Natural killer cell (primary cell): ENCODE results near the gene HPSE2. TPM values are rescaled to one million over a fixed set of nuclear protein-coding genes. Genes with fewer than 3 reads are reported as not detected.

Experiments
- ATAC-seq, 3 donors: fragments of 150-1000 bp in 2 of 3; fragments of 200-7000 bp in 1 of 3; cut with Tn5 transposase; 1 replicate in 1 of 3; 2 replicates in 2 of 3; pipeline ENCODE4 v1.10.0; 2021; ENCODE audit warnings: mild to moderate bottlenecking in 2 of 3, moderate library complexity in 2 of 3
- DNase-seq, 2 donors: peaks; one replicate each; pipeline versions ENCODE4 v3.0.0 to v3.0.0-alpha.2; 2013 to 2021; ENCODE audit warnings: mixed read lengths in 1 of 2
- H3K27ac ChIP-seq: one replicate; pipeline ENCODE4 v1.5.1; 2013; ENCODE audit warnings: mild to moderate bottlenecking, low read length
- H3K27me3 ChIP-seq: one replicate; pipeline ENCODE4 v1.6.1; 2013; ENCODE audit warnings: low read length; ENCODE audit not compliant: control insufficient read depth, insufficient read depth
- H3K36me3 ChIP-seq: one replicate; pipeline ENCODE4 v1.6.1; 2013; ENCODE audit warnings: low read length; ENCODE audit not compliant: control insufficient read depth, insufficient read depth
- H3K4me1 ChIP-seq: one replicate; pipeline ENCODE4 v1.6.1; 2013; ENCODE audit warnings: low read length; ENCODE audit not compliant: control insufficient read depth, insufficient read depth
- H3K4me3 ChIP-seq: one replicate; pipeline ENCODE4 v1.5.1; 2013; ENCODE audit warnings: low read length
- H3K9me3 ChIP-seq: one replicate; pipeline ENCODE4 v1.6.1; 2013; ENCODE audit warnings: low read length; ENCODE audit not compliant: control insufficient read depth, insufficient read depth
- H3K27ac Mint-ChIP-seq, 2 donors: one replicate each; pipeline ENCODE4 v1.8.0; 2022; ENCODE audit warnings: mild to moderate bottlenecking in 2 of 2, mixed read lengths in 2 of 2, moderate library complexity in 1 of 2
- H3K27me3 Mint-ChIP-seq, 2 donors: one replicate each; pipeline ENCODE4 v1.8.0; 2022; ENCODE audit warnings: low read depth in 2 of 2, mixed read lengths in 2 of 2
- H3K36me3 Mint-ChIP-seq: one replicate; pipeline ENCODE4 v1.8.0; 2022; ENCODE audit warnings: mixed read lengths
- H3K4me1 Mint-ChIP-seq, 2 donors: one replicate each; pipeline ENCODE4 v1.8.0; 2022; ENCODE audit warnings: mixed read lengths in 2 of 2
- H3K4me3 Mint-ChIP-seq: one replicate; pipeline ENCODE4 v1.8.0; 2022; ENCODE audit warnings: mild to moderate bottlenecking, moderate library complexity, mixed read lengths
- H3K9me3 Mint-ChIP-seq, 2 donors: one replicate each; pipeline ENCODE4 v1.8.0; 2022; ENCODE audit warnings: mixed read lengths in 2 of 2
- CTCF ChIP-seq: fragments of 200-600 bp; IDR thresholded peaks from one replicate; pipeline ENCODE4 v1.8.0; 2022; ENCODE audit warnings: antibody characterized with exemption
- WGBS: methylation state at CpG from one replicate; pipeline ENCODE4 v1.1.7; 2013; ENCODE audit warnings: missing lambda C conversion rate; ENCODE audit not compliant: insufficient coverage; 5-methylcytosine and 5-hydroxymethylcytosine counted together
- intact Hi-C: fragments of 100-400 bp; cut with micrococcal nuclease; formaldehyde crosslinking; loops from one replicate; pipeline ENCODE4 v1.14.2; 2022
- total RNA-seq, 4 donors: library from RNA; stranded (reverse); fragments of 120-200 nt in 1 of 4; gene quantifications; one replicate each; pipeline versions ENCODE4 v1.2.3 to v1.2.4, GENCODE V29; 2013 to 2022

The HPSE2 gene
- total RNA-seq, 3 donors from 2014 or later (not counting 1 experiment from before 2014, with no cell fraction given), result not detected

GRCh38 chr10:98675902-98676301, 559.8 kb downstream of the HPSE2 start:
- no peaks in the 10 kb centered on the region for H3K4me1 ChIP-seq
- 73% methylated on average over 4 of the region's 4 CpGs for WGBS
- peaks cover 6 to 19% of the 10 kb centered on the region in 2 donors for H3K27me3 Mint-ChIP-seq
- TF ChIP-seq CTCF, result no peak
- H3K36me3 Mint-ChIP-seq, result no peaks in the 10 kb centered on the region
- no peaks in the 10 kb centered on the region for H3K27me3 ChIP-seq
- no peaks in the 10 kb centered on the region for H3K4me1 Mint-ChIP-seq
- no peaks in the 10 kb centered on the region for H3K9me3 Mint-ChIP-seq
- H3K36me3 ChIP-seq, result no peaks in the 10 kb centered on the region
- no peak overlapping the region for H3K27ac Mint-ChIP-seq
- H3K4me3 Mint-ChIP-seq, result no peak overlapping the region
- no peak overlapping the region for H3K4me3 ChIP-seq
- ATAC-seq, result no peak
- intact Hi-C loops, result no loop called here
- no peaks in the 10 kb centered on the region for H3K9me3 ChIP-seq
- DNase-seq, result no peak
- H3K27ac ChIP-seq, result no peak overlapping the region

DNA sequence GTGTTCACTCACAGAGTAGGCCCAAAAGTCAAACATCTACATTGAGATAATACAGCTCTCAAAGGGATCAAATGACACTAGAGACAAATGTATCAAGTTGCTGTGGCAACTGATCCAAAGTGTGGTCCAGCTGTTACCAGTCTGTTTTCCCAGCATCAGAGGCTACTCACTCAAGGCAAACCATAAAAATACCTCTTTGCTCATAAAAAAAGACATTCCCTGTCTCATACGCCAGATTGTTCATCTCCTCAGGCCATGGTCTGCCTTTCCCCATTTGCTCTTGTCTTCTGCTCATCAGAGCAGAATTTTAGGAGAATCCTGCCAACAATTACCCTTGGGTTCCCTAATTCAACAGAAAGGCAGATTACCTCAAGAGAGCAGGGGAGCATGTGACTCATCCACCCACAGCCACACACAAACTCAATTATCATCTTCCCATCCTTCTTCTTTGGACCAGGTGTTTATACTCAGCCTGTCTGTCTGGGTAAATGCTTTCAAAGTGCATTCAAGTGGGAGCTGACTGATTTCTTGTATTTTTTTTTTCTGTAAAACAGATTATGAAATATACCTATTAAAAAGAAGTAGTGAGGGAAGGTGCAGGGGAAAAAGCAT, 562.4 kb downstream of the HPSE2 start:
- H3K4me1 Mint-ChIP-seq, result no peaks in the 10 kb centered on the region
- H3K27me3 Mint-ChIP-seq, result peaks cover 6 to 19% of the 10 kb centered on the region in 2 donors
- H3K9me3 Mint-ChIP-seq, result no peaks in the 10 kb centered on the region
- intact Hi-C loops, result no loop called here
- Histone ChIP-seq H3K4me1 (no peaks in the 10 kb centered on the region), H3K4me3 (no peak overlapping the region), H3K27ac (no peak overlapping the region), H3K36me3 (no peaks in the 10 kb centered on the region), H3K27me3 (no peaks in the 10 kb centered on the region), H3K9me3 (no peaks in the 10 kb centered on the region)
- no peaks in the 10 kb centered on the region for H3K36me3 Mint-ChIP-seq
- no peak overlapping the region for H3K27ac Mint-ChIP-seq
- no peak overlapping the region for H3K4me3 Mint-ChIP-seq
- WGBS, result 94% methylated on average over 1 of the region's 1 CpG
- no peak for DNase-seq
- TF ChIP-seq CTCF, result no peak
- ATAC-seq, result no peak

GRCh38 chr10:98667081-98667480, 568.6 kb downstream of the HPSE2 start:
- no peaks in the 10 kb centered on the region for H3K36me3 ChIP-seq
- no peaks in the 10 kb centered on the region for H3K9me3 ChIP-seq
- no peak for DNase-seq
- Mint-ChIP-seq H3K36me3 (no peaks in the 10 kb centered on the region), H3K27me3 (peaks cover 10 to 36% of the 10 kb centered on the region in 2 donors), H3K27ac (no peak overlapping the region), H3K4me1 (no peaks in the 10 kb centered on the region), H3K4me3 (no peak overlapping the region), H3K9me3 (no peaks in the 10 kb centered on the region)
- WGBS, result 88% methylated on average over 1 of the region's 1 CpG
- H3K27ac ChIP-seq, result no peak overlapping the region
- intact Hi-C loops, result no loop called here
- no peak overlapping the region for H3K4me3 ChIP-seq
- no peaks in the 10 kb centered on the region for H3K4me1 ChIP-seq
- ATAC-seq, result no peak
- H3K27me3 ChIP-seq, result peaks cover 4% of the 10 kb centered on the region
- no peak for TF ChIP-seq CTCF

GRCh38 chr10:98666276-98666675, 569.4 kb downstream of the HPSE2 start:
- ATAC-seq (no peak), DNase-seq (no peak)
- peaks cover 10 to 36% of the 10 kb centered on the region in 2 donors for H3K27me3 Mint-ChIP-seq
- no peak overlapping the region for H3K4me3 Mint-ChIP-seq
- no peak overlapping the region for H3K4me3 ChIP-seq
- H3K4me1 ChIP-seq, result no peaks in the 10 kb centered on the region
- no peaks in the 10 kb centered on the region for H3K36me3 ChIP-seq
- H3K9me3 ChIP-seq, result no peaks in the 10 kb centered on the region
- no peak overlapping the region for H3K27ac ChIP-seq
- H3K36me3 Mint-ChIP-seq, result no peaks in the 10 kb centered on the region
- H3K9me3 Mint-ChIP-seq, result no peaks in the 10 kb centered on the region
- H3K27me3 ChIP-seq, result peaks cover 4% of the 10 kb centered on the region
- TF ChIP-seq CTCF, result no peak
- no peaks in the 10 kb centered on the region for H3K4me1 Mint-ChIP-seq
- intact Hi-C loops, result no loop called here
- H3K27ac Mint-ChIP-seq, result no peak overlapping the region
